ENCODE measurements around the gene SCAMP1.
A peak's percentile ranks its signal among the peaks of the same experiment; 100 is the strongest.

The SCAMP1 gene

GRCh38 chr5:78511121-78511906, 150.9 kb downstream of the SCAMP1 start:
- no peak overlapping the region for H3K4me3 ChIP-seq (ENCODE audit: low read depth, low read length)
- no peak for DNase-seq (ENCODE audit: low read depth)
- TF ChIP-seq CTCF (IDR thresholded peaks at IDR 0.05; ENCODE audit: control insufficient read depth, extremely low read depth, insufficient read depth), result no peak

GRCh38 chr5:78512435-78512834, 152.0 kb downstream of the SCAMP1 start:
- TF ChIP-seq CTCF (IDR thresholded peaks at IDR 0.05; ENCODE audit: control insufficient read depth, extremely low read depth, insufficient read depth), result no peak
- H3K4me3 ChIP-seq (ENCODE audit: low read depth, low read length), result no peak overlapping the region
- DNase-seq (ENCODE audit: low read depth), result no peak

GRCh38 chr5:78513441-78513840, 153.0 kb downstream of the SCAMP1 start:
- TF ChIP-seq CTCF (IDR thresholded peaks at IDR 0.05; ENCODE audit: control insufficient read depth, extremely low read depth, insufficient read depth), result no peak

GRCh38 chr5:78514427-78515330, 154.3 kb downstream of the SCAMP1 start:
- TF ChIP-seq CTCF (IDR thresholded peaks at IDR 0.05; ENCODE audit: control insufficient read depth, extremely low read depth, insufficient read depth), result no peak
- no peak overlapping the region for H3K4me3 ChIP-seq (ENCODE audit: low read depth, low read length)
- no peak for DNase-seq (ENCODE audit: low read depth)

More at GRCh38 chr5:78513441-78513840, 153.0 kb downstream of the SCAMP1 start:
- no peak overlapping the region for H3K4me3 ChIP-seq (ENCODE audit: low read depth, low read length)
- no peak for DNase-seq (ENCODE audit: low read depth)

- peak; percentile 14; the same call in 1 of the 2 replicates for TF ChIP-seq CTCF (IDR thresholded peaks at IDR 0.05; ENCODE audit: control insufficient read depth, extremely low read depth, insufficient read depth)
- no peak overlapping the region for H3K4me3 ChIP-seq (ENCODE audit: low read depth, low read length)
- no peak for DNase-seq (ENCODE audit: low read depth)
These were observed 155.3 kb downstream of the SCAMP1 start for GRCh38 chr5:78515670-78516069.

GRCh38 chr5:78518365-78519197, 158.2 kb downstream of the SCAMP1 start:
- no peak overlapping the region for H3K4me3 ChIP-seq (ENCODE audit: low read depth, low read length)
- no peak for DNase-seq (ENCODE audit: low read depth)
- TF ChIP-seq CTCF (IDR thresholded peaks at IDR 0.05; ENCODE audit: control insufficient read depth, extremely low read depth, insufficient read depth), result no peak

Data from LNCaP clone FGC (cell line).